ENCODE results near the gene WASF2.

GRCh38 chr1:27383039-27383605, 106.8 kb downstream of the WASF2 start, which contains the start of gene CD164L2:
- TF ChIP-seq CTCF (conservative IDR thresholded peaks at IDR 0.05) (no peak), EZH2 (IDR thresholded peaks at IDR 0.05; ENCODE audit: low read depth) (no peak)

Data from PC-9 (cell line).